A172 (cell line): ENCODE measurements around the gene UBTF. TPM values are rescaled to one million over a fixed set of nuclear protein-coding genes. Genes with fewer than 3 reads are reported as not detected.
"Not testable (repeated sequence)": the region's sequence is repeated elsewhere in the genome, so short reads cannot be mapped to it uniquely, and the experiment has no call there.

Experiments used
- DNase-seq: peaks from one replicate; pipeline ENCODE4 v3.0.0-alpha.2; 2015; ENCODE audit warnings: low spot score
- total RNA-seq: library from RNA; depleted of rRNA; stranded (reverse); fragments of >200 nt; shearing (Covaris generic); gene quantifications from 2 replicates; pipeline ENCODE4 v1.2.3, GENCODE V29; 2014

UBTF gene
- total RNA-seq, 1 experiment from 2014 or later, result 75.3 TPM

DNA sequence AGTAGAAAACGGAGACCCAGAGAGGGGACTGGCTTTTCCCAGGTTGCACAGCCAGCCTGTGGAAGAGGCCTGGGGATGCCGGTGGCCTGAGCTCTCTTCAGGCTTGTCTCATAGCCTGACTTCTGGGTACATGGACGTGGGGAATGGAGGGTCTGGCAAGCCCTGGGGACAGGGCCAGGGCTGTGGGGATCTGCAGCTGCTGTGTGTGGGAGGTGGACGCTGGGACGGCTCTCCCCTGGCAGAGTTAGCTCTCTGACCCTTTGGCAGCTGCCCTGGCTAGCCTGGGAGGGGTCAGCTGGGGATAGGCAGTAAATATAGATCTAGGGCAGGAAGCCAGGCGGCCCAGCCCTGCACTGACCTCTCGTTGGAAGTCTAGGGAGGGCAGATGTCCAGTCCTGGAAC lies 28.0 kb upstream of the UBTF start:
- no peak for DNase-seq

DNA sequence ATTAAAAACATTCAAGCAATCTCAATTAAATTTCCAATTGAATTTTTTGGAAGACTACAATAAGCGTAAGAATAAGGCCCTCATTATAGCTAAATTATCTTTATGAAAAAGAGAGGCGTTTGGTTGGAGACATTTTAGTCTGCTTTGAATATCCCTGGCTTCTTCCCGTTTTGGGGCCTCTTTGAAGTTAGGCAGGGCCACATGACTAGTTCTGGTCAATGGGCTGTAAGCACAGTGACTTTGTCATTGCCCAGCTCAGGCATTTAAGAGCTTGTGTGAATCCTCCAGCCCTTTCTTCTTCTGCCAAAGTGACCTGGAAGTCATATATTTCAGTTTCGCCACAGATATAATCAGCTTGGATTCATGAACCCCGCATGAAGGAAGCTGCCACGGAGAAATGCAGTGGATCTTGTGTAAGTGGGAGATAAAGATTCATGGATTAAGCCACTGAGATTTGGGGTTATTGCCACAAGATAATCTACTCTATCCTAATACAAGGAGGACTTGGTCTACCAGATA lies 21.7 kb upstream of the UBTF start:
- DNase-seq, result no peak

DNA sequence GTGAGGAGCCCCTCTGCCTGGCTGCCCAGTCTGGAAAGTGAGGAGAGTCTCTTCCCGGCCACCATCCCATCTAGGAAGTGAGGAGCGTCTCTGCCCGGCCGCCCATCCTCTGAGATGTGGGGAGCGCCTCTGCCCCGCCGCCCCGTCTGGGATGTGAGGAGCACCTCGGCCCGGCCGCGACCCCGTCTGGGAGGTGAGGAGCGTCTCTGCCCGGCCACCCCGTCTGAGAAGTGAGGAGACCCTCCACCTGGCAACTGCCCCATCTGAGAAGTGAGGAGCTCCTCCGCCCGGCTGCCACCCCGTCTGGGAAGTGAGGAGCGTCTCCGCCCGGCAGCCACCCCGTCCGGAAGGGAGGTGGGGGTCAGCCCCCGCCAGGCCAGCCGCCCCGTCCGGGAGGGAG lies 18.4 kb upstream of the UBTF start:
- DNase-seq, result not testable (repeated sequence)

DNA sequence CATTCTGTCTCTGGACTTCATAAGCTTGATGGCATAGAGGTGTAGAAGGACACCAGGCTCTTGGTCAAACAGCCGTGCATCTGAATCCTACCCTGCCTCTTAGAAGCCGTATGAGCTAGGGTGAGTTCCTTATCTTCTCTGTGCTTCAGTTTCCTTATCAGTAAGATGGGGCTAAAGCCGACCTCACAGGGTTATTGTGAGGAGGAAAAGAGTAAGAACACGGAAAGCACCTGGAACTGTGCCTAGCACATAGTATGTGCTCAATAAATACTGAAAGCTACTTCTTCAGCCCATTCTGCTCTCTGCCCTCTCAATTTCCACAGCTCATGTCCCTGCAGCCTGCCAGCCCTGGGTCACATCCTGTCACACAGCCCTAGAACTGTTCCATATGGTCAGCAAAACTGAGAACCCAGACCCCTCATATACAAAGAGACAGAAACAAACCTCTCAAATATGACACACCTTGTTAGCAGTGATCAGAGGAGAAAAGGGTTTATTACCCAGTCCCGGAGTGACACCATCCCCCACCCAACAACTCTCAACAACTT lies 17.0 kb upstream of the UBTF start:
- no peak for DNase-seq

DNA sequence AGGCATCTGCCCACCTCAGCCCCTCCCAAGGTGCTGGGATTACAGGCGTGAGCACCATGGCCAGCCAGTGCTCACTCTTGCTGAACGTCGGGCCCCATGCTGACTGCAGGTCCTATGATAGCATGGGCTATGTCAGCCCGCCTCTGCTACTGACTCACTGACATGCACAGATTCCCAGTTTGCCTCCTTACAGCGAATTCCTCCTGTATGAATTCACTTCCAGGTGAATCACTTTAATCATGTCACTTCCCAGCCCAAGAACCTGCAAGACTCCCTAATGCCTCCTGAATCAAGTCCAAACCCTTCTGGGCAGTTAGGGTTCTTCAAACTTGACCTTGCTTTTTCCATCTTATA lies 16.1 kb upstream of the UBTF start:
- peak; percentile 90 for DNase-seq

DNA sequence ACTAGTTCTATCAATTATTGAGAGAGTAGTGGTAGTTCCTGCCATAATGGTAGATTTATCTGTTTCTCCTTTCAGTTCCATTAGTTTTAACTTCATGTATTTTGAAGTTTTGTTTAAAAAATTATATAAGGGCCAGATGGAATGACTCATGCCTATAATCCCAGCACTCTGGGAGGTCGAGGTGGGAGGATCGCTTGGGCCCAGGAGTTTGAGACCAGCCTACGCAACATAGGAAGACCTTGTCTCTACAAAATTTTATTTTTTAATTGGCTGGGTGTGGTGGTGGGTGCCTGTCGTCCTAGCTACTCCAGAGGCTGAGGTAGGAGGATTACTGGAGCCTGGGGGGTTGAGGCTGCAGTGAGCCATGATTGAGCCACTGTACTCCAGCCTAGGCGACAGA lies 14.1 kb upstream of the UBTF start:
- DNase-seq, result no peak

DNA sequence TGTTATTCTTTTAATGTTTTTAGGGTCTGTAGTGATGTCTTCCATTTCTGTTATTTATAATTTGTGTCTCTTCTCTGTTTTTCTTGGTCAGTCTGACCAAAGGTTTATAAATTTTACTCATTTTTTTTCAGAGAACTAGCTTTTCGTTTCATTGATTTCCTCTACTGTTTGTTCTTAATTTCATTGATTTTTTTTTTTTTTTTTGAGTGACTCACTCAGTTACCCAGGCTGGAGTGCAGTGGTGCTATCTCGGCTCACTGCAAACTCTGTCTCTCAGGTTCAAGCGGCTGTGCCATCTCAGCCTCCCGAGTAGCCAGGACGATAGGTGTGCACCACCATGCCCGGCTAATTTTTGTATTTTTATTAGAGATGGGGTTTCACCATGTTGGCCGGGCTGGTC lies 12.6 kb upstream of the UBTF start:
- no peak for DNase-seq

DNA sequence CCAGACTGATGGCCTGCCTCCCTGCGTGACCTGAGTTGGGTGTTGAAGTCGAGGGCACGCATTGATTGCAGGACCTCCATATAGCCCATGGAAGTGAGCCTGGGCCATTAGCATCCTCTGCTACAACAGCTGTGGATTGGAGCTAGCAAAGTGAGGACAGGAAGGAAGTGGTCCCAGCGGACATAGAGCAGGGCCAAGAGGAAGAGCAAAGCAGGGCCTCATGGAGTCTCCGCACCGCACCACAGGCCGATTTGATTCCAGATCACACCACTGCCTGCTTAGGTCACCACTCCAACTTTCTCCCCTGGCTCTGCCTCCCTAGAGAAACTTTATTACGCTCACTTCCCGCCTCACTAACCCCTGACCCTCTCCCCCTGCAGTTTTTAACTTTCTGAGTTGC lies 10.7 kb upstream of the UBTF start:
- DNase-seq, result no peak

DNA sequence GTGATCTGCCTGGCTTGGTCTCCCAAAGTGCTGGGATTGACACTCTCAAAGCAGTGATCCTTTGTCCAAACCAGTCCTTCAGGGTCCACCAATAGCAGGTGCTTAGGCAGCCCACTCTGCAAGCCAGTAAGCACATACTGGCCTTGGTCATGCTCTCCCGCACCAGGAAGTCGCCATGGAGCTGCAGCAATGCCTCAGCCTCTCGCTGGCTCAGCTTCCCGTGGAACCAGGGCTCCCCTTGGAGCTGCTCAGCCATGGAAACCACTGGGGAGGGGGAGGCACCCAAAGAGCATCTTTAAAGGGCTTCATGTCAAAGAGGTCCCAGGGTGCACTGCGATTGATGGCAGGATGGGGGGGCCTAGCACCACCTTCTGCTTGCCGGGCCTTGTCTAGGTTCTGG lies 9.6 kb upstream of the UBTF start:
- DNase-seq, result no peak

DNA sequence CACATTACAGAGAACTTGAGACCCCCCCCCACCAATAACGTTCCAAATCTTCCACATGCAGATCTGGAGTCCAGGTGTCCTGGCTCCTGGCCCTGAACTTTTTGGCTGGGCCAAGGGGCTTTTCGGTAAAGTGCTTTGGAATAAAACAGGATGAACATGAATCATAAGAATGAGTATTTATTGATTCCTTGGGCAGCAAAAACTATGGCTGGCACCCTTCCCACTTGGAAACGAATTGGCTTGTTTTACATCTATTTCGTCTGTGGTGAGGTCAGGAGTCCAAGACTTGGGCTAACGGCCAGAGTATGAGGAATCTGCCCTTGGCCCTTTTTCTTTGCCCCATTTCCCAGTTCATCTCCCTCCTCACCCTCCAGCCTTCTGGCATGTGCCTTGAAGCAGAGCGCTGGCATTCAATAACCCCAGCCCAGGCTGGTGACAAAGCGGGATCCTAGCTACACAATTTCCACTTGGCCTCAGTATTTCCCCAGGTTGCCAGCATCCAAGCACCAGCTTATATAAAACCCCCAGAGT lies 4.1 kb upstream of the UBTF start:
- DNase-seq, result no peak

DNA sequence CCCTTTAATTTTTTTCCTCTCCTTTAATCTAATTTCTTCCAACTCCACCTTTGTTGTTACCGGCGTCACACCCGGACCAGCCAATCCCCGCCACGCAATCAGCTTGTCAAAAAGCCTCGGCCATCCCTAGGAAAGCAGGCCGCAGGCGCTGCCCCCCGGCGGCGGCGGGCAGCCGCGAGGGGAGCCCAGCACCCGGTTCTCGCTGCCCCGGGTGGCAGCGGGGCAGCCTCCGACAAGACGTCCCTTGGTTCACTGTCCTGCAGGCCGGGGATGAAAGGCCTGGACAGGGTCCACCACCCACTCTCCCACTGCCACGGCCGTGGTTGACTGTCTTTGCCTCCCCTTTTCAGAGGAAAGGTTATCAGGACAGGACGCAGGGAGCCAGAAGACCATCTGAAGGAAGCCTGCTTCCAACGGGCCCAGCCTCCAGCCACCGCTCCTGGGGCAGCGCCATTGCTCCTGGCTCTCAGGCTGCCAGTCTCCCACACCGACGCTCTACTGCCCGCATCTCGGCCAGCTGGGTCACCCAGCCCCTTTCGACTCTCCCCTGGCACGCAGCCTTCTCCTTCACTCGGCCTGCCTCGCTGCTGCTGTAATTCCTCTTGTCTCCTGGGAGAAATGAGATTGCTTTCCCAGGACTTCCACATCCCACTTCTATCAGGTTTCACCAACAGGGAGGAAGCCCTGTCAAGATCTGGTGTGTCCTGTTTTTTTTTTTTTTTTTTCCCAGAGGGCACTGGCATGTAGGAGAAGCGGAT lies 2.8 kb upstream of the UBTF start:
- peak; percentile 38 for DNase-seq

DNA sequence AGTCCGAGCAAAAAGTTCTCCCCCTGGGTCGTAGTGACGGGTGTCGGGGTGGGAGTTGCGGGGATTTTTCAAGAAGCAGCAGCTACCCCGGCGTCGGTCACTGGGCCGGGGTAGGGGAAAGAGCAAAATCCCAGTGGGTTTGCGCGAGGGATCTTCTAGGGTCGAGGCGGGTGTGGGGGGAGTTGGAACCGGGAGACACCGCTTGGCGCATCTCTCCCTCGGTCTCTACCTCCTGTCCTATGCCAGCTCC lies 2.3 kb upstream of the UBTF start:
- DNase-seq, result no peak

DNA sequence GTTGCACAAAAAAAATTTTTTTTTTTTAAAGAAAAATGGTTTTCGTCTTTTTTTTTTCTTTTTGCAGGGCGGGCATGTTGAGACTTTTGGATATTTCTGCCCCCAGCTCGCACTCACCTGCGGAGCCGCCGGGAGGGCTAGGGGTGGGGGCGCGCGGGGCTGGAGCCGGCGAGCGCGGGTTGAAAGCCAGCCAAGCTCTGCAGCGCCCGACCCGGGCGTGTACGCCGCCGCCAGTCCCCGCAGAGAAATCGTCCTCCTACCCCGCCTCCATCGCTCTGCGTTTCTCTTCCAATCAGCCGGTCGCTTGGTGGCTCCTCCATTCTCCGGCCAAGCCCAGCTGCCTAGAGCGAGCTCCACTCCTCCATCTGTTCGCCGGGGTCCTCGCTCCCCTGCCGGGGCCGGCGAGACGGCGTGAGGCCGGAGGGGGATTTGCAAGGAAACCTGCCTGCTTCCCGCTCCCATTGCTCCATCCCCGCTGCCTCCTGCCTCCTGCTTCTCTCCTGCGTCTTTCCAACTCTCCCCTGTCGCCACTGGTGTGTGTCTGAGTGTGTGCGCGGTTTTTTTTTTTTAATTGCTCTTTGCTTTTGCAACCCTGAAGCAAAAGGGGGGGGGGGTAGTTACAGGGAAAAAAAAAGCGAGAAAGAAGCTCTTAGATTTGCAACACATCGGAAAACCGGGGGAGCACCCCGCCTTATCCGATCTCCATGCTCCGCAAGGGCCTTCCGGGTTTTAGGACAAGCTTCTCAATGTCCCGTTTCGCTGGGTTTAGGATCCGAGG lies 1.8 kb upstream of the UBTF start:
- DNase-seq, result peak; percentile 57

DNA sequence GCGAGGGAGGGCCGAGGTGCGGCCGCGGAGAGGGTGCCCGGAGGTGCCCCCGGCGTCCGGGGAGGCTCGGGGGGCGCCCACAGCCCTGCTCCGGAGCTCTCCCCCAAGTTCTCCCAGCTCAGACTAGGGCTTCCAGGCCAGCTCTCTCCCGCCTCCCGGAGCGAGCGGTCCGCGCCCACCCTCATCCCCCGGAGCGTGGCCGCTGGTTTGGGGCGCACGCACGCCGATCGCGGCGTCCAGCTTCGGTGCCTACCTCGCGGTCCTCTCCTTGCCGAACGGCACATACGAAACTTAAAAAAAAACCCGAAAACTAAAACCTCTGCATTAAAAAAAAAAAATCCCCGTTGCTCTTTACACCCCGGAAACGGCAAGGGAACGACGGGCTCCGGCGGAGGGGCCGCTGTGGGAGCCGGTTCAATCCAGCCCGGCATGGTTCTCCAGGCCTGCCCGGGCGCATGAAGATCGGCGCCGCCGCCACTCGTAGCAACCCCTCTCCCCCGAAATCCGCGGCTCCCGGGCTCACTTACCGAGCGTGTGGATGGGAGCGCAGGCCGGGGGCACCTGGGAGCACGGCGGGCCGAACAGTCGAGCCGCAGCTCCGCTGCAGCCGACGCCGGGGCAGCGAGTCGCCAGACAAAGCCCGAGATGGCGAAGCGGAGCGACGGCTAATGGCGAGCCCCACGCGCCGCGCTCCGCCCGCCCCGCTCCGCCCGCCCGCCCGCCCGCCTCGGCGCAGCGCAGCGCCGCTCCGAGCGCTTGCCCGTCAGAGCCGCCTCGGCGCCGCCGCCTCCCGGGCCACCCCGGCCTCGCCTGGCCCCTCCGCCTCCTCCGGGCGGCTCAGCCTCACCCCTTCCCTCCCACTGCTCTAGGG lies 973 bp upstream of the UBTF start:
- no peak for DNase-seq

DNA sequence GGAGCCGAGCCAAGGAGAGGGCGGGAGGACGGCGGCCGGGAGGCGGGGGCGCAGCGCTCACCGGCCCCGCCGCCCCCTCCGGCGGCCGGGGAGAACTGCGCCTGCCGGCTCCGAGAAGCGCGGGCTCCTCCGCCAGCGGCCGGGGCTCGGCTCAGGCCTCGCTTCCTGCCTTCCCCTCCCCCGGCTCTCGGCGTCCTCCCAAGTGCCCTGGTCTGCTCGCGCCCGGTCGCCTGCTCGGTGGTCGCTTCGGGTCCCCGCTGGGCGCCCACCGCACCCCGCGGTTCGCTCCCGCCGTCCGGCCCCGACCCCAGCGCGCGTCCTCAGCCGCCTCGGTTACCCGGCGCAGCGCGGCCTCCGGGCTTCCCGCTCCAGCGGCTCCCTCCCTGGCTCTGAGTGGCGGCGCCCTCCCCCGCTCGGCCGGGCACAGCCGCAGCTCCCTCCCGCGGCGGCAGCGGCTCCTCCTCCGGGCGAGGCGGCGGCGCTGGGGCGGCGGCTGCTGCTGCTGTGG lies 313 bp downstream of the UBTF start:
- DNase-seq, result no peak

DNA sequence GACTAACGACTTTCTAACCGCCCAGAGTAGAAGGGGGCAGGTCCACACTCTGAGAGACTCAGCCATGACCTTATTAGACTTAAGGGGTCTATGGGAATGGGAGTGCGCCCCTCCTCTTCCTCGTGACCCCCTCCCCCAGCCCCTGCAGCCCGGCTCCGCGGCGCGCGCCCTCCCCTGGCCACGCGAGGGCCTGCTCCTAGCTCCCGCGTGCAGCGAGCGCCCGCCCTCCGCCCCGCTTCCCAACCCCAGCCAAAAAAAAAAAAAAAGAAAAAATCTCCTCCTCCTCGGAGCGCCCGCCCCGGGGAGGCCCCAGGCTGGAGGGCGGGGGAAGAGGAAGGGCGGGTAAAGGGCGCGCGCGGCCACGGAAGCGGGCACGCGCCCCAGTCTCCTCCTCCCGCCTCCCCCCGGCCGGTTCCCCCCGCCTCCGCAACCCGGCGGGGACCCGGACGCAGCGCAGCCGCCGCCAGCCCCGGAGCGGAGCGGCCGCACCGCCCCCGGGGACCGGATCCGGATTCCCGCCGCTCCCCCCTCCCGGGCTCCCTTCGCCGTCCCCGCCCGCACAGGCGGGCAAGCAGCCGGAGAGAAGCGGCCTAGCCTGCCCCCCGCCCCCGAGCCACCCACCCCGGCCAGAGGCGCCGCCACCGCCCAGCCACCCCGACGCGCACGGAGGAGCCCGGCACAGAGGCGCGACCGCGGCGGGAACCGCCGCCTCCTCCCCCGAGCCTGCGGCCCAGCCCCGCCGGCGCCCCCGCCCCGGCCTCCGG lies 949 bp downstream of the UBTF start:
- peak; percentile 84 for DNase-seq

DNA sequence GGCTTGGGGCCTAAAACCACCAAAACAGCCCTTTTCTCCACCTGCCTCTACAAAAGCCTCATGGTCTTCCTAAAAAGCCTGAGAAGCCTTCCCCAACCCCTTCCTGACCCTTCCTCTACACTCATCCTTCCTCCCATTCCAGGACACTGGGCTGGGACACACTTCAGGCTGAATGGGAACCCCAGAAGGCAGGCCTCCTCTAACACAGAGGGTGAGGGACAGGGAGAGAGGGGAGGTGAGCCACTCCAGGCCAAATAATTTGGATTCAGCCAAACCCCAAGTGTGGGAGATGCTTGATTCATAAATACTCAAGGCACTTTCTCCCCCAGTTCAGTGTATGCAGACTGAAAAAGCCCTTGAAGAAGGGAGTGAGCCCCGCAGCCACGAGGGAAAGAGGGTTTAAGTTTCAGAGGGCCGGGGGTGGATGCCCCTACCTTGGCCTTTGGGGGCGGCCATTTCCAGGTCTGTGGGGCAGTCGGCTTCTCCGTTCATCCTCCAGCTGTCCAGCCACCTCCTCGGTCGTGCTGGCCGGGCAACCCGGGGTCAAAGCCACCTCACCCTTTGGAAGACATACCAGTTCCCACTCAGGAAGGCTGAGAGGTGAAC lies 1.6 kb downstream of the UBTF start:
- DNase-seq, result no peak

DNA sequence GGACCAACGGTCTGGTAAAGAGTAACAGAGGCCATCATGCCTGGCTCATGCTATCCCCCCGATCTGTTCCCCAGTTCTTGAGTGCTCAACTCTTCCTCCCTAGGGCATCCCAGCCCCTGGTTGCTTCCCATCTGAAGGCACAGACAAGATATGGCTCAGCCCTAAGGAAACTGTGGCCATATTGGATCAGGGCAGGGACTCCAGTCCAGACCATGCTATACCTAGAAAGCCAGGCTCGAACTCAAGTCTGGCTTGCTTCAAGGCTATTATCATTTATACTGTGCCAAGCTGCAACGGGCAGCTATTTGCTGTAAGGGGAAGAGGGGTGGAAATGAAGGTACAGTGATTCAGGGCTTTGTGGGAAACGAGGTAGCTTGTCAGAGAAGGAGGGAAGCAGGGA lies 2.8 kb downstream of the UBTF start:
- DNase-seq, result no peak

DNA sequence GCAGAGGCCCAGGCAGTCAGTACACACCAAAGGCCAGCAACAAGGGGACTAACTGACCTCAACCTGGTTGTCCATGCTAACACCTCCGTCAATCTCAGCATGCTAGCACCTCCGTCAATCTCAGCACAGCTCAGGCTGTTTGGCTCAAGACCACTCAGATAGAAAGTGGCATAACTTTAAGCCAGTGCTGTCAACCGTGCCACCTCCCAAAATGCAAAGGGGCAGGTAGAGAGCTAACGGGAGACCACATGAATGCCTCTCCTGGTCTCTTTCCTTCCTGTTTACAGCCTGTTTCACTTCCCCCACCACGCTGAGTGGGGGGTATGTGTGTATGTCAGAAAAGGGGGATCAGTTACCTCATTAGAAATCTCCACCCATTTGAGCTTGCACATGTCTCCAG lies 3.3 kb downstream of the UBTF start:
- DNase-seq, result no peak

DNA sequence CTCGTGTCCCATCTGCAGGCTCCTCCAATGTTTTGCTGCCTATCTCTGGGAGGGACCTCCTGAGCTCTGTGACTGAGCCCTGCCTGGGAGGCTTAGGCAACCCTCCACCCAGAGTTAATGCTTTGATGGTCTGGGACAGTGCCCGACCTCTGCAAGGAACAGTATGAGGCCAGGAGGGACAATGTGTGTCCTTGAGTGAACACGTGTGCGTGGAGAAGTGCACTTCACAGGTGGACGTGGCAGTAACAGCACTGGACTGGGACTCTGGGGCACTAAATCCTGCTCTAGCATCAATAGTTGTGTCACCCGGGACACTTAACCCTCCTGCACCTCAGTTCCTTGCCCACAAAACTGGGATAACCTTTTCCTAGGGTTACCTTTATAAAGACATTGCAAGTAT lies 4.6 kb downstream of the UBTF start:
- no peak for DNase-seq

DNA sequence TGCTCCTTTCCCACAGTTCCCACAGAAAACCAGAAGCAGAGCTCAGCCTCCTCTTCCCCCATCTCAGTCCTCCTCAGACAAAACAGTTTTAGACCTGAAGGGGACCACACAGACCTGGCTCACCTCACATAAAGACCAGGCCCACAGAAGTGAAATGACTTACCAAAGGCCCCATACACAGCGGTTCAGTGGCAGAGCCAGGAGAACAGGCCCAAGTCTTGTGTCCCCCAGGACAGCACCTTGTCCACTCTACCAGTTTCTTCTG lies 5.3 kb downstream of the UBTF start:
- no peak for DNase-seq
